DMS53 (cell line): ENCODE data around the gene TUBB4B.

Experiments
- DNase-seq: peaks from one replicate; lab custom pipeline; 2025; lab: John Stamatoyannopoulos, UW

TUBB4B gene

DNA sequence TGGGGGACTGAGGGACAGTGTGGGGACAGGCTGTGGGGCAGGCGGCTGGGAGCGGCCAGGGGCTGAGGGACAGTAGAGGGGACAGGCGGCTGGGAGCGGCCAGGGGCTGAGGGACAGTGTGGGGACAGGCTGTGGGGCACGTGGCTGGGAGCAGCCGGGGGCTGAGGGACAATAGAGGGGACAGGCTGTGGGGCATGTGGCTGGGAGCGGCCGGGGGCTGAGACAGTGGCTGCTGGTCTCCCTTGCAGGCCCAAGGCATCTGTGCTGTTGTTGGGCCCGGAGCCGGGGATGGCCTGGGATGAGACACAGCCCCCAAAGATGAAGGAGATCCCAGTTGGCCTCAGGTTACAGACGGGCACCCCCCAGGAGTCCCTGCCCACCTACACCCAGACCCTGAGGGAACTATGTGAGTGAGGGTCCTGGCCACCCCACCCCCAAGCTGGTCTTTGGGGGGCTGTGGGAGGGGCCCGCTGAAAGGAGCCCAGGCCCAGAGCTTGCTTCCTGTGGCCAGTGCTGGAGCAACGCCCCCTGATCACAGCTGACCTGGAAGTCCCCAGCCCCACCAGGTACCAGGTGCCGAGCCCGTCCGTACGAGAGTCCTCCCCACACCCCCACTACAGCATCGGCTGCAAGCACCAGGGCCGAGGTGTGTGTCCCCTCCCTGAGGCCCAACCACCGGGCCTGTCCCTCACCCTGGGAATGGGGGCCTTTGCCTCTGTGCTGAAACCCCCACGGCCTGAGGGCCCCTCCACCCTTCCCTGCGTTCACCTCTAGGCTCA, 10.6 kb downstream of the TUBB4B start:
- no peak for DNase-seq

DNA sequence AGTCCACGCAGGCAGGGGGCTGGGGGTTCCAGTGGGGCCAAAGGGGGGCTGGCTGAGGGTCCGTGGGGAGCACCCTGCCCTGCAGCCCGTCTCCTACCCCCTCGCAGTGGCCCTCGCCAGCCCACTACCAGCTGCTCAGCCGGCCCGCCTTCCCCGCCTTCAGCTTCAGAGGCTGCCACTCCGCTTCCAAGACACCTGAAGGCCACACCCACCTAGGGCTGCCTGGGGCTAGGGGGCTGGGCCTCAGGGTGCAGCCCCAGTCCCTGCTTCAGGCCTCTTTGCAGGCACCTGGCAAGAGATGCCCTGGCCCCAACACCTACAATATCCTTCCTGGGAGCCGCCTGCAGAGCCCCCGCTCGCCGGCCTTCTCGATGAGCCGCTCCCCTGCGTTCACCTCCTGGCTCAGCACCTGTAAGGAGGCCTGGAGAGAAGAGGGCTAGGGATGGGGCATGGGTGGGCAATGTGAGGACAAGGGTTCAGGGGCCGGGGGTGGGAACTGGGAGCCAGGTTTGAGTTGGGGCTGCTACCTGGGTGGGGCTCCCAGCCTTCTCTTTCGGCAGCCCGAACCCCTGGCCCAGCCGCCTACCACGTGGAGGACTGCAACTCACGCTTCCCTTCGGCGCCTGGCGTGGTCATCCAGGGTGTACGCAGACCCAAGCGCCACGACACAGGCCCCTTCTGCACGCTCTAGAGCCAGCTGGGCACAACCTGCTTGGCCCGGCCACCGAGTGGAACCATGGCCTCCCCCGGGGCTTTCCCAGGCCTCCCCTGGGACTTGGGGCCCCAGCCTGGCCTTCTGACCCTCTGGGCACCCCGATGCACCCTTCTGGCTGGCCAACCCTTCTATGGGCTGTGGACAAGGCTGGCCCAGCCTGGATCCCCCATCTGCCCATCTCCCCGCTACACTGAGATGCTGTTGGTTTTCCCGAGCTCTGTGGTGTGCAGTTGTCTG, 11.7 kb downstream of the TUBB4B start:
- peak; percentile 69 for DNase-seq

DNA sequence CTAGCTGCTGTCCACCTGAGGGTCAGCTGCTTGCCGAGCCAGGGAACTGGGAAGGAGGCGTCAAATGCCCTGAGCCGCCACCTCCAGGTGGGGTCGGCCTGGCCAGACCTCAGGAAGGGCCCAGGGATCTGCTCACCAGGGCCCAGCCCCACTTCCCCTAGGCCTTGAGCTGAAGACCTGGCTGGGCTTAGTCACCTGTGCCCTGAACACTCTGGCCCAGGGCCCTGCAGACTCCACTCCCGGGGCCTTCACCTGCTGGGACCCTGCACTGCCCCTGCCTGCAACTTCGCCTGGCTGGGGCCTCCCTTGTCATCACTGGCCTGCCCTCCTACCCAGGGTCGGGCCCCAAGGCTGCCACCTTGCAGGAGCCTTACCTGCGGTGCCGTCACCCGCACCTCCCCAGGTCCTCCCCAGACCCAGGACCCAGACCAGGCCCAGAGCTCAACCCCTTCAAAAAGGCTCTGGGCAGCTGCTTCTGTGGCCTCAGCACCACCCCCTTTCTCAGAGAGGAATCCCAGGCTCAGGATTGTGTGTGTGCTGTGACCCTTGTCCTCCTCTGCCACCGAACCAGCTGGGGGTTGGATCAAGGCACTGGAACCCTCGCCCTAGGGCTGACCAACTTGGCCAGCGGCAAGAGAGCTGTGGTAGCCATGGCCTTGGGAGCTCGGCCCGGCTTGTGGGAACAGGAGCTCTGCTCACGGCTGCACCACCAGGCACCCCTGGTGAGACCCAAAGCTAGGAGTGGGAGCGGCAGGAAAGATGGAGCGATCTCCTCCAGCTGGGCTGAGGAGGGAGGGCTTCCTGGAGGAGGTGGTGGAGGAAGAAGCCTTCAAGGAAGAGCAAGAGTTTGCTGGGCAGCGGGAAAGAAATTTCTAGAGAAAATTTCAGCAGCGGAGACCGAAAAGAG, 12.9 kb downstream of the TUBB4B start:
- no peak for DNase-seq

DNA sequence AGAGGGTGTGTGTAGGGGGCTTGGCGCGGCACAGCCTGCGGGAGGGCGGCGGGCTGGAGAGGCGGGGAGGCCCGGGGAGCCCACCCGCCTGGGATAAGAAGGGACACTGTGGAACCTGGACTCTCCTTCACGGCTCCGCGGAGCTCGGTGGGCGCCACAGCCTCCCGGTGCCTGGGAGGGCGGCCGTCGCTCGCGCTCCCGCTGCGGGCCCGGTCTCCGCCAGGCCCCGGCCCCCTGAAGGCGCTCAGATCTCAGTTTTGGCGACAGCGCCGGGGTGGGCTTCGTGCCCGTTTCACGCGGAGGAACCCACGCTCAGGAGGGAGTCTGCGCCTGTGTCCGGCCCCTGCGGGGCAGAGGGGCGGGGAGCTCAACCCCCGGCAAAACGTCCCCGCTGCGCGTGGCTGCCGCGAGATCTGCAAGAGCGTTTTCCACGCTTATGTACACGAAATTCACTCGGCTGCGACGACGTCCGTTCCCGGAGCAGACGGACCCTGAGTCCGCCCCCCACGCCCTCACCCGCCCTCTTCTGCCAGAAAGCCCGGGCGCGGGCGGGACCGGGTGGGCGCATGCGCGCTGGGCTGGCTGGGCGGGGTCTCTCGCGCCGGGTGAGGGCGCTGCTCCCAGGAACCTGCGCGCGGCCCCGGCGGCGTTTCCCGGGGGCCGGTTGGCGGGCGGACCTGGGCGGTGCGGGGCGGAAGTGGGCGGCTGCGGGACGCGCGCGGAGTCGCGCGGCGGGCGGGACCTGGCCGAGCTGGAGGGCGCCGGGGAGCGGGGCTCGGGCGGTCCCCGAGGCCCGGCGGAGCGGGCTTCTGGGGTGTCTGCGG, 13.7 kb downstream of the TUBB4B start, which contains the start of gene NELFB:
Gene NELFB, plus strand, starts transcription at position 704 of the 824 bp plus-strand sequence.
- peak; percentile 93 for DNase-seq

DNA sequence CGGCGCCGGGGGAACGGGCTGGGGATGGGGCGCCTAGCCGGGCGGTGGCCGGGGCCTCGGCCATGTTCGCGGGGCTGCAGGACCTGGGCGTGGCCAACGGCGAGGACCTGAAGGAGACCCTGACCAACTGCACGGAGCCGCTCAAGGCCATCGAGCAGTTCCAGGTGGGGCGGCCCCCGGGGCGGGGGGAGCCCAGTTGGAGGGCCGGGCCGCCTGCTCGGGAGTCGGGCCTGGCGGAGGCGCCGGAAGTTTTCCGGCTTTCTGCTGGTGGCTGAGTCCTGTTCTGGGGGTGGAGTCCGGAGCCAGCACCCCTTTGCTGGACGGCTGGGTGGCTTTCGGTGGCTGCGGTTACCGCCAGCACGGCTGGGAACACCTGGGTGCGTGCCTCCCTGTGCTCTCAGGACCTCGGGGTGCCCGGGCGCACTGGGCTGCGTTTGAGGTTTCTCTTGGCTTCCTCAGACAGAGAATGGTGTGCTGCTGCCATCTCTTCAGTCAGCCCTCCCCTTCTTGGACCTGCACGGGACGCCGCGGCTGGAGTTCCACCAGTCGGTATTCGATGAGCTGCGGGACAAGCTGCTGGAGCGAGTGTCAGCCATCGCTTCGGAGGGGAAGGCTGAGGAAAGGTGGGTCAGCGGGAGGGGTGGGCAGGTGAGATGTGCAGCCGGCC, 14.5 kb downstream of the TUBB4B start:
- peak; percentile 74 for DNase-seq

DNA sequence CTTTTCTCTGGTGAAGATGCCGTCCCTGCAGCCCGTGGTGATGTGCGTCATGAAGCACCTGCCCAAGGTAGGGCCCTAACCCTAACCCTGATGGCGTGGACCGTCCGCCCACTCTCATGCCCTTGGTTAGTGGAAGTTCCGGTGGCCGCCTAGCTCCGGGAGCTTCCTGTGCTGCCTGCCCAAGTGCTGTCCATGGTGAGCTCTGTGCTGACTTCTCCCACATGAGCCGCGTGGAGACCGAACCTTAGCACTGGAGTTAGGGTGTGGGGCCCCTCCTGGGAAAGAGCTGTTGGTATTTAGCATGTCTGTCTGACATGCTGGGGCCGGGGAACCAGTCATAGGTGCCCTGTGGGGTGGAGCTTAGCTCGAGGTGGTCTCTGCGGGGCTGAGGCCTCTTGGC, 15.3 kb downstream of the TUBB4B start:
- no peak for DNase-seq

DNA sequence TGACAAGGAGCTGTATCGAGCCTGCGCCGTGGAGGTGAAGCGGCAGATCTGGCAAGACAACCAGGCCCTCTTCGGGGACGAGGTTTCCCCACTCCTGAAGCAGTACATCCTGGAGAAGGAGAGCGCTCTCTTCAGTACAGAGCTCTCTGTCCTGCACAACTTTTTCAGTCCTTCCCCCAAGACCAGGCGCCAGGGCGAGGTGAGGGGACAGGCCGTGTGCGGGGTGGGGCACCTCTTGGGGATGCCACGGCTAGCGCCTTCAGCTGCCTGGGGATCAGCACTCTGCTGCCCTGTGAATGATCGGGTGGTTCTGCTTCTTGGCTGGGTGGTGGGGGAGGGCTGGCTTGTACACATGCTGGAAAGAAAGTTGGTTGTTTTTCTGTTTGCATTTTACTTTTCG, 15.8 kb downstream of the TUBB4B start:
- no peak for DNase-seq

DNA sequence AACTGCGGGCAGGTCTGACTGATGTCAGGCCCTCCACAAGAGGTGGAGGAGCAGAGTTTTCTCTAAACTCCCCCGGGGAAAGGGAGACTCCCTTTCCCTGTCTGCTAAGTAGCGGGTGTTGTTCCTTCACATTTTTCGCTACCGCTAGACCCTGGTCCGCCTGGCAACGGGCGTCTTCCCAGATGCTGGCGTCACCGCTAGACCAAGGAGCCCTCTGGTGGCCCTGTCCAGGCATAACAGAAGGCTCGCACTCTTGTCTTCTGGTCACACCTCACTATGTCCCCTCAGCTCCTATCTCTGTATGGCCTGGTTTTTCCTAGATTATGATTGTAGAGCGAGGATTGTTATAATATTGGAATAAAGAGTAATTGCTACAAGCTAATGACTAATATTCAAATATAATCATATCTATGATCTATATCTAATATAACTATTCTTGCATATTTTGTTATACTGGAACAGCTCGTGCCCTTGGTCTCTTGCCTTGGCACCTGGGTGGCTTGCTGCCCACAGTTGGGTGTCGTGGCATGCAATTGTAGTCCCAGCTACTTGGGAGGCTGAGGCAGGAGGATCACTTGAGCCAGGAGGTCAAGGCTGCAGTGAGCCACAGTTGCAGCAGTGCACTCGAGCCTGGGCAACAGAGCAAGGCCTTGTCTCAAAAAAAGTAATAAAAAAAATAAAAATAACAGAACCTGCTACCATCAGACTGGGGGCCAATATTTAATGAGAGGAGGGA, 21.3 kb downstream of the TUBB4B start:
- peak; percentile 55 for DNase-seq

DNA sequence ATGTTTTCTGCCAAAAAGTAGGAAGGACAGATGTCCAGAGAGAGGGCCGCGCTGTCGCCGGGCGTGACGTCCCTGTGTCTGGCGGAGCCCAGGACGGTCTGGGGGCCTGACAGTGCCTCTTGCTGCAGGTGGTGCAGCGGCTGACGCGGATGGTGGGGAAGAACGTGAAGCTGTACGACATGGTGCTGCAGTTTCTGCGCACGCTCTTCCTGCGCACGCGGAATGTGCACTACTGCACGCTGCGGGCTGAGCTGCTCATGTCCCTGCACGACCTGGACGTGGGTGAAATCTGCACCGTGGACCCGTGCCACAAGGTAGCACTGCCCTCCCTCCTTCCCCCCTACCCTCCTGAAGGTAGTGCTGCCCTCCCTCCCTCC, 21.8 kb downstream of the TUBB4B start:
- no peak for DNase-seq

DNA sequence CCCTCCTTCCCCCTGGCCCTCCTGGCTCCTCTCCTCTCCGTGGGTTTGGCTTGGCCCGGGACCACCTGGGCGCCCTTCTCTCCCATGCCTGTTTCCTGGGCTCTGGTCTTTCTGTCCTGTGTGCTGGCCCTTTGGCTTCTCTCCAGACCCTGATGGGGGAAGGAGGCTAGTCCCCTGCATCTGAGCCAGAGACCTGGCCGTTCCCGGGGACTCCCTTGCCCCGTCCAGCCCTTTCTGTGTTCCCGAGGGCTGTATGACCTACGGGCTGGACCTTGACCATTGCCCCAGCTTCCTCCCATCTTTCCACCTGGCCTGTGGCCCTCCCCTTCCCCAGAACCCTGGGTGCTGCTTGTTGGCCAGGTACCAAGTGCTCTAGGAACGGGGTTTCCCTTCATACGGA, 22.4 kb downstream of the TUBB4B start:
- DNase-seq: no peak

DNA sequence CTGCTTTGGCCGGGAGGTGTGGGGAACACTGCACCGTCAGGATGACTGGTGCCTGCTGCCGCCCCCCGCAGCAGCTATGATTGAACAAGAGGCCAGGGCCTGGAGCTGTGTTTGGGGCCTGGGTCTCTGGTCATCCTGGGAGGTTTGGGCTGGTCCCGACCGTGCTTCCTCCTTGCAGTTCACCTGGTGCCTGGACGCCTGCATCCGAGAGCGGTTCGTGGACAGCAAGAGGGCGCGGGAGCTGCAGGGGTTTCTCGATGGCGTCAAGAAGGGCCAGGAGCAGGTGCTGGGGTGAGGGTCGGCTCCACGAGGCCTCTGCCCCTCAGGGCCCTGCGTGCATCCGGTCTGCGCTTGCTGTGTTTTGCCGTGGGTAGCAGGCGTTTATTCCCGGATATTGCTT, 23.0 kb downstream of the TUBB4B start:
- no peak for DNase-seq

DNA sequence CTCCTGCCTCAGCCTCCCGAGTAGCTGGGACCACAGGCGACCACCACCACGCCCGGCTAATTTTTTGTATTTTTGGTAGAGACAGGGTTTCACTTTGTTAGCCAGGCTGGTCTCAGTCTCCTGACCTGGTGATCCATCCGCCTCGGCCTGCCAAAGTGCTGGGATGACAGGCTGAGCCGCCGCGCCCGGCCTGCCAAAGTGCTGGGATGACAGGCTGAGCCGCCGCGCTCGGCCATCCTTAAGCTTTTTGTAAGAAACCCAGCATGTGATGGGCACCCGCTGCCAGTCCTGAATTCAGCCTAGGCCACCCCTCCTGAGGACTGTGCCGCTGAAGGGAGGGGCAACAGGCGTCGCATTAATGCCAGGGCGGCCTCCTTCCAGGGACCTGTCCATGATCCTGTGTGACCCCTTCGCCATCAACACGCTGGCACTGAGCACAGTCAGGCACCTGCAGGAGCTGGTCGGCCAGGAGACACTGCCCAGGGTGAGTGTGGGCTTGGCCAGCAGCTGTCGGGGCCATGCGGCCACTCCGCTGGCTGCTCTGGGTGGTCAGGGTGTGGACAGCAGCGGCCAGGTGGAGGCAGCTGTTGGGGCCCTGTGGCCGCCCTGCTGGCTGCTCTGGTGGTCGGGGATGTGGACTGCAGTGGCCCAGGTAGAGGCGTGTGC, 24.5 kb downstream of the TUBB4B start:
- no peak for DNase-seq

DNA sequence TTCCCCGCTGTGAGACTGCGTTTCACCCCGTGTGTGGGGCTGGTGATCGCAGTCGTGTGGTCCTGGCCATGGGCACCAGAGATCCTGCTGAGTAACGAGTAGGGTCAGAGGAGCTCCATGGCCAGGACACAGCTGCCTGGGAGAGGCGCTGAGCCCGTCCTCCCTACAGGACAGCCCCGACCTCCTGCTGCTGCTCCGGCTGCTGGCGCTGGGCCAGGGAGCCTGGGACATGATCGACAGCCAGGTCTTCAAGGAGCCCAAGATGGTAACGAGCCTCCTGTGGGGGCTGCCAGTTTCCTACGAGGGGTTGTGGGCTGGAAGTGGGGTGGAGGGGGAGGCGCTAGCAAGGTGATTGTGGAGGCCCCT, 25.1 kb downstream of the TUBB4B start:
- DNase-seq: no peak

DNA sequence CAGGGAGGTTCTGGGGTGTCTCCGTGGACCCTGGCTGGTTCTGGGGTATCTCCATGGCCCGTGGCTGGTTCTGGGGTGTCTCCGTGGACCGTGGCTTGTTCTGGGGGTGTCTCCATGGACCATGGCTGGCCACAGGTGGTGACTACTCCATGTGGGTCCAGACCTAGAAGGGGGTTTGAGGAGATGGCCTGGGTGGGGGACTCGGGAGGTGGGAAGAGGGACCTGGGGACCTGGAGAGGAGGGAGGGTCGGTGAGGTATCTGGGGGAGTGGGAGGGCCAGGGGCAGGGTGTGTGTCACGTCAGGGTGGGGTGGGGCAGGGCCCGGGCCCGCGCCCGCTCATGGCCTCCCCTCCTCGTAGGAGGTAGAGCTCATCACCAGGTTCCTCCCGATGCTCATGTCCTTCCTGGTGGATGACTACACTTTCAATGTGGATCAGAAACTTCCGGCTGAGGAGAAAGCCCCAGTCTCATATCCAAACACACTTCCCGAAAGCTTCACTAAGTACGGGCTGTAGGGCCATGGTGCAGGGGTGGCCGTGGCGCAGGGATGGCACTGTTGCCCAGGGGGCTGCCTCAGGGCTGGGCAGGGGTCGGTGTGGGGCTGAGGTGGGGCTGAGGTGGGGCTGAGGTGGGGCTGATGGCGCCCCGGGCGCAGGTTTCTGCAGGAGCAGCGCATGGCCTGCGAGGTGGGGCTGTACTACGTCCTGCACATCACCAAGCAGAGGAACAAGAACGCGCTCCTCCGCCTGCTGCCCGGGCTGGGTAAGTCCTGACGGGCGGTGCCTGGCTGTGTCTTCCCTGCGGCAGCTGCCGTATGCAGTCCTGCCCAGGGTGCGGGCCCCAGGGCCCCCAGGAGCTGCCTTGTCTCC, 25.7 kb downstream of the TUBB4B start:
- no peak for DNase-seq

DNA sequence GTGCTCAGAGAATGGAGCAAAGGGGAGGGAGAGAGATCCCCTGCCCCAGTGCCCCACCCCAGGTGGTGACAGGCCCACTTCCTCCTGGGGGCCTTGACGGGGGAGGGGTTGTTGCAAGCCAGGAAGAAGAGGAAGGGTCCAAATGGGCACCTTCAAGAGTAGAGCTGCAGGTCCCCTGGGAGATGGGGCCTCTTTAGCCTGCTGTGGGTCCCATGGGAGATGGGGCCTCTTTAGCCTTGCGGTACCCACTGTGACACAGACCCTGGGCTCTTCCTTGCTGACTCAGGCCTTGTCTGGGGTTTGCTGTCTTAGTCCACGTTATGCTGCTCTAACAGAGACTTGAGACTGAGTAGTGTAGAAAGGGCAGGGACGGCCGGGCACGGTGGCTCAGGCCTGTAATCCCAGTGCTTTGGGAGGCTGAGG, 26.9 kb downstream of the TUBB4B start:
- no peak for DNase-seq

DNA sequence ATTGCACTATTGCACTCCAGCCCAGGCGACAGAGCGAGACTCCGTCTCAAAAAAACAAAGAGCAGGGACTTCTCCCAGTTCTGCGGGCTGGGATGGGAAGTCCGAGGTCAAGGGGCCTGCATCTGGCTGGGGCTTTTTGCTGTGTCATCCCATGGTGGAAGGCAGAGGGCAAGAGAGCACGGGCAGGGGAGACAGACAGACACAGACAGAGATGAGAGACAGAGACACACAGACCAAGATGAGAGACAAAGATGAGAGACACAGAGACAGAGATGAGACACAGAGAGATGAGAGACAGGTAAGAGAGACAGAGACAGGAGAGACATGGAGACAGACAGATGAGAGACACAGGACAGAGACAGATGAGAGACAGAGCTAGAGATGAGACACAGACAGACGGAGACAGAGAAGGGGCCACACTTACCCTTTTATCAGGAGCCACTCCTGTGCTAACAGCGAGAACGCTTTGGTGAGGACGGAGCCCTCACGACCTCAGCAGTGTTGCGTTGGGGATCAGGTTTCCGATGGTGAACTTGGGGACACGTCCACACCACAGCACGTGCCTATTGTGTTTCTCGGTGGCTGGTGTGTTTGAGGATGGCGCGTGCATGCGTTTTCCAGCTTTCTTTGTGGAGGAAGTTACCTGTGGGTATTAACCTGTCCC, 27.6 kb downstream of the TUBB4B start:
- no peak for DNase-seq

DNA sequence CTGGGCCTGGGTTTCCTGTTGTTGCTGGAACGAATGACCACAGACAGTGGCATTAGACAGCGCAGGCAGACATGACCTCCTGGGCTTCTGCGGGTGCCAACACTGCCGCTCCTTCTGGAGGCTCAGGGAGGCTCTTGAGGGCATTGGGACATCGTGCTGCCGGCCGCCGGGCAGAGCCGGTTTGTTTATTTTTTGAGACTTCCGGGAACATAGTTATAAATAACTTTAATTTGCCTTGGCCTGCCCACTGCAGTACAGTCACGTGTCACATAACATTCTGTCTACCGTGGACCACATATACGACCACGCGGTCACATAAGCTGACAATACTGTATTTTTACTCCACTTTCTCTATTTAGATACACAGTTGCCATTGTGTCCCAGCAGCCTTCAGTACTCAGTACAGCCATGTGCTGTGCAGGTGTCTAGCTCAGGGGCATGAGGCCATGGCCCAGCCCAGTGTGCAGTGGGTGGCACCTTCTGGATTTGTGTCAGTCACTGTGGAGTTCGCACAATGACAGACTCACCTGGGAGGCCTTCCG, 28.2 kb downstream of the TUBB4B start:
- peak; percentile 80 for DNase-seq
